Neural progenitor cell (in vitro differentiated cells): ENCODE measurements around the gene DRGX. TPM values are rescaled to one million over a fixed set of nuclear protein-coding genes. Genes with fewer than 3 reads are reported as not detected.

Experiments
- DNase-seq: peaks from one replicate; pipeline ENCODE4 v3.0.0-alpha.2; 2016; ENCODE audit warnings: low spot score
- H2AFZ ChIP-seq: fragments of 200-600 bp; sonication (generic); replicated peaks from 2 replicates; pipeline ENCODE4 v1.6.1; 2016; ENCODE audit warnings: antibody characterized with exemption
- H3F3A ChIP-seq: fragments of 200-600 bp; sonication (generic); 2 replicates; pipeline ENCODE4 v1.6.1; 2016; ENCODE audit warnings: antibody characterized with exemption, low read depth
- H3K27ac ChIP-seq: fragments of 200-600 bp; sonication (generic); 2 replicates; pipeline ENCODE4 v1.5.1; 2016; ENCODE audit warnings: mild to moderate bottlenecking
- H3K27me3 ChIP-seq: fragments of 200-600 bp; sonication (generic); 2 replicates; pipeline ENCODE4 v1.6.1; 2016; ENCODE audit warnings: mild to moderate bottlenecking, moderate library complexity
- H3K36me3 ChIP-seq: fragments of 200-600 bp; sonication (generic); 2 replicates; pipeline ENCODE4 v1.5.1; 2016
- H3K4me1 ChIP-seq: fragments of 200-600 bp; sonication (generic); 2 replicates; pipeline ENCODE4 v1.6.1; 2016; ENCODE audit warnings: mixed run types
- H3K4me2 ChIP-seq: fragments of 200-600 bp; sonication (generic); 2 replicates; pipeline ENCODE4 v1.6.1; 2016
- H3K4me3 ChIP-seq: fragments of 200-600 bp; sonication (generic); 2 replicates; pipeline ENCODE4 v1.5.1; 2016
- H3K79me2 ChIP-seq: fragments of 200-600 bp; sonication (generic); 2 replicates; pipeline ENCODE4 v1.6.1; 2016; ENCODE audit warnings: low read depth
- H3K9ac ChIP-seq: fragments of 200-600 bp; sonication (generic); 2 replicates; pipeline ENCODE4 v1.6.1; 2016
- H3K9me3 ChIP-seq: fragments of 200-600 bp; sonication (generic); 2 replicates; pipeline ENCODE4 v1.5.1; 2016; ENCODE audit warnings: low read depth
- H4K20me1 ChIP-seq: fragments of 200-600 bp; sonication (generic); 2 replicates; pipeline ENCODE4 v1.6.1; 2016; ENCODE audit warnings: low read depth
- H3K27ac Mint-ChIP-seq: 3 replicates; pipeline ENCODE4 v1.8.0; 2021; ENCODE audit warnings: mixed read lengths
- H3K27me3 Mint-ChIP-seq: 2 replicates; pipeline ENCODE4 v1.8.0; 2022; ENCODE audit warnings: low read depth, mild to moderate bottlenecking, inconsistent platforms, moderate library complexity, mixed read lengths; ENCODE audit not compliant: insufficient read depth
- H3K36me3 Mint-ChIP-seq: 3 replicates; pipeline ENCODE4 v1.8.0; 2021; ENCODE audit warnings: mixed read lengths
- H3K4me1 Mint-ChIP-seq: 3 replicates; pipeline ENCODE4 v1.8.0; 2021; ENCODE audit warnings: mixed read lengths
- H3K4me3 Mint-ChIP-seq: 3 replicates; pipeline ENCODE4 v1.8.0; 2021; ENCODE audit warnings: mild to moderate bottlenecking, moderate library complexity, mixed read lengths
- H3K9me3 Mint-ChIP-seq: 3 replicates; pipeline ENCODE4 v1.8.0; 2020; ENCODE audit warnings: mixed read lengths
- CTCF ChIP-seq: fragments of 200-600 bp; sonication (generic); IDR thresholded peaks from 2 replicates; pipeline ENCODE4 v1.5.1; 2017; ENCODE audit warnings: antibody characterized with exemption, mild to moderate bottlenecking
- EZH2 ChIP-seq: fragments of 200-600 bp; sonication (generic); IDR thresholded peaks from 2 replicates; pipeline ENCODE4 v1.6.1; 2017; ENCODE audit warnings: antibody characterized with exemption, mild to moderate bottlenecking, moderate library complexity
- EZH2phosphoT487 ChIP-seq: fragments of 200-600 bp; sonication (generic); IDR thresholded peaks from 2 replicates; pipeline ENCODE4 v1.6.1; 2017; ENCODE audit warnings: antibody characterized with exemption
- total RNA-seq: library from RNA; depleted of rRNA; stranded (reverse); fragments of >200 nt; gene quantifications from 2 replicates; pipeline ENCODE4 v1.2.3, GENCODE V29; 2015; ENCODE audit warnings: low replicate concordance

DRGX gene
- total RNA-seq, 1 donor from 2014 or later: not detected

- no peaks in the 10 kb centered on the region for H3K4me1 ChIP-seq
- no peak overlapping the region for H3K27ac Mint-ChIP-seq
- no peak for DNase-seq
- H3K79me2 ChIP-seq: no peaks in the 10 kb centered on the region
- no peak for TF ChIP-seq EZH2phosphoT487
- no peak for TF ChIP-seq CTCF
- no peak for TF ChIP-seq EZH2
- H3K4me2 ChIP-seq: no peak overlapping the region
- H3K27me3 ChIP-seq: no peaks in the 10 kb centered on the region
- no peak overlapping the region for H2AFZ ChIP-seq
- H3K9me3 ChIP-seq: no peaks in the 10 kb centered on the region
- H3K4me1 Mint-ChIP-seq: no peaks in the 10 kb centered on the region
- no peak overlapping the region for H3K4me3 Mint-ChIP-seq
- no peaks in the 10 kb centered on the region for H3F3A ChIP-seq
- peaks cover 13% of the 10 kb centered on the region for H3K27me3 Mint-ChIP-seq
- no peak overlapping the region for H3K9ac ChIP-seq
- no peaks in the 10 kb centered on the region for H3K9me3 Mint-ChIP-seq
- no peaks in the 10 kb centered on the region for H3K36me3 Mint-ChIP-seq
- no peaks in the 10 kb centered on the region for H4K20me1 ChIP-seq
- H3K36me3 ChIP-seq: no peaks in the 10 kb centered on the region
- no peak overlapping the region for H3K4me3 ChIP-seq
- H3K27ac ChIP-seq: no peak overlapping the region
Measured at GRCh38 chr10:49382226-49382625, 13.7 kb downstream of the DRGX start.

DNA sequence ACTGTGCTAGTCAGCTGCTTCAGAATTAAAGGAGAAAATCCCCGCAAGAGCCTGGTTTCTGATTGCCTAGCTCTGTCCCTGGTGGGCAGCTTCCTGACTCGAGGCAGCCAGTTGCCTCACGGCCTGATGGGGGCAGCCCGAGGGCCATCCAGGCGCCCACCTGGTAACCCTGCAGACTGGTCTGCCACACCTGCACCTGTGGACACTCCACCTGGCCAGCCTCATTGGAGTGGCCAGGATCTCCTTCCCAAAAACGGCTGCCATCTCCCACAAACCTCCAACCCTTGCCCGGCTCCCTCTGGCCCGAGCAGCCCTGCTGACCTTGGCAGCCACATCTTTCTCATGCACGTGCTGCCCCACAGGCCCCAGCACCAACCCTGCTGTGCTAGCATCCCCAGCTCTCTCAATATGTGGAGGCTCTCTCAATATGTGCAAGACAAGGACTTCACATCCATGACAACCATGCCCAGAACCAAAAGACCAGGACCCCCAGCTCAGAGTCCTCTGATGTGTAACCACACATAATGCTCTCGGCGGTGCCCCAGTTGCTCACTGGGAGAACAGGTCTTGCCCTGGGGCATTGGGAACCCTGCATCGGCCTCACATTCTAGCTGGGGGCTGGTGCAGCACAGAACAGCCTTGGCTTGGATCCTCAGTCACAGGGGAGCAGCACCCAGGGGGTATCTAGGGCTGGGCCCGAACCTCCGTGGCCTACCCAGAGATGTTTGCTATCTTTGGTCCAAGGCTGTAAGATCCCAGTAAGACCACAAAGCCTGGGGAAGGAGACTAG, 14.6 kb downstream of the DRGX start:
- Mint-ChIP-seq H3K27me3 (peaks cover 15% of the 10 kb centered on the region), H3K27ac (no peak overlapping the region), H3K4me1 (no peaks in the 10 kb centered on the region), H3K36me3 (no peaks in the 10 kb centered on the region), H3K4me3 (no peak overlapping the region), H3K9me3 (no peaks in the 10 kb centered on the region)
- no peak overlapping the region for H3K9ac ChIP-seq
- no peak for DNase-seq
- no peak overlapping the region for H3K27ac ChIP-seq
- H4K20me1 ChIP-seq: no peaks in the 10 kb centered on the region
- H2AFZ ChIP-seq: no peak overlapping the region
- no peaks in the 10 kb centered on the region for H3F3A ChIP-seq
- TF ChIP-seq EZH2phosphoT487: no peak
- no peak for TF ChIP-seq CTCF
- no peak for TF ChIP-seq EZH2
- no peaks in the 10 kb centered on the region for H3K9me3 ChIP-seq
- H3K4me2 ChIP-seq: no peak overlapping the region
- no peak overlapping the region for H3K4me3 ChIP-seq
- H3K4me1 ChIP-seq: no peaks in the 10 kb centered on the region
- H3K79me2 ChIP-seq: no peaks in the 10 kb centered on the region
- H3K27me3 ChIP-seq: no peaks in the 10 kb centered on the region
- H3K36me3 ChIP-seq: no peaks in the 10 kb centered on the region

- H3K27me3 Mint-ChIP-seq: peaks cover 12% of the 10 kb centered on the region
- Histone ChIP-seq H3K27ac (no peak overlapping the region), H2AFZ (no peak overlapping the region), H3F3A (no peaks in the 10 kb centered on the region), H3K9me3 (no peaks in the 10 kb centered on the region), H3K36me3 (no peaks in the 10 kb centered on the region), H3K4me2 (no peak overlapping the region), H3K27me3 (no peaks in the 10 kb centered on the region), H3K4me1 (no peaks in the 10 kb centered on the region), H4K20me1 (no peaks in the 10 kb centered on the region), H3K4me3 (no peak overlapping the region), H3K9ac (no peak overlapping the region), H3K79me2 (no peaks in the 10 kb centered on the region)
- TF ChIP-seq EZH2 (no peak), EZH2phosphoT487 (no peak), CTCF (peak; percentile 15)
- H3K4me3 Mint-ChIP-seq: no peak overlapping the region
- no peak for DNase-seq
- no peak overlapping the region for H3K27ac Mint-ChIP-seq
- no peaks in the 10 kb centered on the region for H3K9me3 Mint-ChIP-seq
- H3K4me1 Mint-ChIP-seq: no peaks in the 10 kb centered on the region
- no peaks in the 10 kb centered on the region for H3K36me3 Mint-ChIP-seq
Measured at GRCh38 chr10:49379596-49380410, 16.1 kb downstream of the DRGX start.
